ENCODE measurements around the gene CYP2W1. TPM values are rescaled to one million over a fixed set of nuclear protein-coding genes. Genes with fewer than 3 reads are reported as not detected.

The CYP2W1 gene
- total and polyA plus RNA-seq, 10 of the 15 experiments (the other 5 are each of a cell fraction or from before 2014, with no cell fraction given) = not detected

DNA sequence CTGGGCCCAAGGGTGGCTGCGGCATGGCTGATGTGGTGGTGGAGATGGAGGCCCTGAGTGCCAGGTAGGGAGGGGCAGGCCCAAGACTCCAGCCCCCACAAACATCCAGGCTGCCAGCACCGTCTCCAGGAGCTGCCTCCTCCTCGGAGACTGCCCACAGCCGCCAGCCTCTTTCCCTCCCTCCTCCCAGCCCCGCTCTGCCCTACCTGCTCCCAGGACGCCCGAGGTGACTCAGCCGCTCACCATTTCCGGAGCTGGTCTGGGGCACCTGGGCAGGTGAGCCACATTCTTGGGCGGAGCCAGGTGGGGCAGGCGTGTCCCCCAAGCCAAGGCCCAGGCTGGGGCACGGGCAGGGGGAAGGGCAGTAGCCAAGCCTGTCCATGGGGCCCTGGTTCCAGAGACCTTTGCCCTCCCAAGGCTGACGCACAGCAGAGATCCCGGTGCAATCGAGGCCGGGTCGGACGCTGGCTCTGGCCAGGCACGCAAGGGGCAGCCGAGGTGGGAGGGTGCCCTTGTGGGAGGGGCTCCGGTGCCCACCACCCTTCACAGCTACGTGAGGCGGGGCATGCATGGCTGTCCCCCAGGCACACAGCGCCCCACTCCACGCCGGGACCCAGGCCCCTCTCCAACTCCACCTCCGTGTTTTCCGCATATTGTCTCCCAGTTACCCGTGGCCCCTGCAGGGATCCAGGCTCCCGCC lies 37.3 kb upstream of the CYP2W1 start:
- ChIA-PET SMC1A (ENCODE audit: uncharacterized antibody, unreplicated experiment) (no interaction called here), RAD21 (ENCODE audit: unreplicated experiment) (no interaction called here), POLR2A (no interaction called here), CTCF (no interaction called here)
- Histone ChIP-seq H3K9me3 (replicated peaks; ENCODE audit: control insufficient read depth, insufficient read depth, low read length) (peaks cover 7% of the 10 kb centered on the region; the same call in 2 of the 3 replicates), H3K79me2 (ENCODE audit: control insufficient read depth, insufficient read depth, low read length) (peaks cover 17% of the 10 kb centered on the region), H3K4me1 (ENCODE audit: control insufficient read depth, insufficient read depth, low read length) (peaks cover 15% of the 10 kb centered on the region), H3K36me3 (ENCODE audit: control insufficient read depth in 2 of 2, insufficient read depth in 2 of 2, low read length in 1 of 2) (no peaks in the 10 kb centered on the region; a peak in 1 of 4 replicates), H3K4me2 (ENCODE audit: control insufficient read depth, insufficient read depth) (no peak overlapping the region), H2AFZ (ENCODE audit: control insufficient read depth, low read depth, low read length) (no peak overlapping the region), H3K4me3 (no peak overlapping the region), H3K9ac (ENCODE audit: control insufficient read depth, insufficient read depth, low read length) (no peak overlapping the region), H3K27ac (ENCODE audit: control insufficient read depth, insufficient read depth) (no peak overlapping the region), H4K20me1 (ENCODE audit: control insufficient read depth, insufficient read depth) (no peaks in the 10 kb centered on the region), H3K27me3 (replicated peaks in 1 of 2; ENCODE audit: control insufficient read depth in 2 of 2, insufficient read depth in 2 of 2, low read length in 1 of 2) (no peaks in the 10 kb centered on the region)
- DNase-seq (ENCODE audit: low read depth, low spot score) = no peak
- FAIRE-seq = no peak
- no TSS peak for BruUV-seq (replicated peaks)
- 95% methylated on average over 17 of the region's 30 CpGs for WGBS (ENCODE audit: insufficient coverage, insufficient replicate concordance, low lambda C conversion rate, missing lambda C conversion rate)
- intact Hi-C loops (cut with micrococcal nuclease; ENCODE audit: unreplicated experiment) (no loop called here), in situ Hi-C loops (cut with MboI) (no loop called here)
- TF ChIP-seq SP1 (IDR thresholded peaks at IDR 0.05; ENCODE audit: low read depth, low read length) = no peak
- ATAC-seq = no peak

DNA sequence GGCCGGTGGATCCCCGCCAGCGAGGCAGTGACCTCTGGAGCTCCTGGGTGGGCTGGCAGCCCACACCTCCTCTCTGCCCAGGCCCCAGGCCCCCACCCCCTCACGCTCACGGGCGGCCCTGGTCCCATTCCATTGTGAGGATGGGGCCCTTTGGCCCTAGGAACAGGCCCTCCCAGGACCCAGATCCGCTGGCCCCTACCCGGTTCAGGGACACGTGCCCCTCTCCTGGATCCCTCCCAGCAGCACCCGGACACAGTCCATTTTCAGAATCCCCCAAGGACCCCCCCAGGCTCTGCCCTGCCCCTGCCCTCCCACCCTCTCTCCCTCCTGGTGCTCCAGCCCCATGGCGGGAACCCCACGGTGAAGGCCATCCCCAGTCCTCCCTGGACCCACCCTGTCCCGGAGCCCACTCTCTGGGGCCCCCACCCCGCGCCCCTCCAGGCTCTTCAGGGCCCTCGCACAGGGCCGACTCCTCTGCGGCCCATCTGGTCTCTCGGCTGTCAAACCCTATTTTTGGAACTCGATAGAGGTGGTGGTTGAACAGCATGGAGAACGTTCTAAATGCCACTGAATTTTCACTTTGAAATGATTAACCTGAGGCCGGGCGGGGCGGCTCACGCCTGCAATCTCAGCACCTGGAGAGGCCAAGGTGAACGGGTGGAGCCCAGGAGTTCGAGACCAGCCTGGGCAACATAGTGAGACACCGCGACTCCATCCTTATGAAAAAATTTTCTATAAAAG lies 36.6 kb upstream of the CYP2W1 start:
- ChIA-PET POLR2A (interaction anchor here (0.6 kb wide), 1 partner anchor 7 kb away, joined by 3 read pairs; no protein-coding TSS in a partner anchor), RAD21 (ENCODE audit: unreplicated experiment) (no interaction called here), CTCF (no interaction called here), SMC1A (ENCODE audit: uncharacterized antibody, unreplicated experiment) (interaction anchor here (0.6 kb wide), 1 partner anchor 33 kb away, joined by 3 read pairs; no protein-coding TSS in a partner anchor)
- H3K4me2 ChIP-seq (ENCODE audit: control insufficient read depth, insufficient read depth) = no peak overlapping the region
- no peak overlapping the region for H2AFZ ChIP-seq (ENCODE audit: control insufficient read depth, low read depth, low read length)
- H3K36me3 ChIP-seq (ENCODE audit: control insufficient read depth in 2 of 2, insufficient read depth in 2 of 2, low read length in 1 of 2) = no peaks in the 10 kb centered on the region; a peak in 1 of 4 replicates
- no peak overlapping the region for H3K4me3 ChIP-seq
- in situ Hi-C loops (cut with MboI) (no loop called here), intact Hi-C loops (cut with micrococcal nuclease; ENCODE audit: unreplicated experiment) (no loop called here)
- DNase-seq (ENCODE audit: low read depth, low spot score) (no peak), ATAC-seq (no peak), FAIRE-seq (no peak)
- H3K27ac ChIP-seq (ENCODE audit: control insufficient read depth, insufficient read depth) = no peak overlapping the region
- peaks cover 20% of the 10 kb centered on the region for H3K79me2 ChIP-seq (ENCODE audit: control insufficient read depth, insufficient read depth, low read length)
- no peaks in the 10 kb centered on the region for H3K27me3 ChIP-seq (replicated peaks in 1 of 2; ENCODE audit: control insufficient read depth in 2 of 2, insufficient read depth in 2 of 2, low read length in 1 of 2)
- peaks cover 15% of the 10 kb centered on the region for H3K4me1 ChIP-seq (ENCODE audit: control insufficient read depth, insufficient read depth, low read length)
- 79% methylated on average over 24 of the region's 29 CpGs for WGBS (ENCODE audit: insufficient coverage, insufficient replicate concordance, low lambda C conversion rate, missing lambda C conversion rate)
- no peaks in the 10 kb centered on the region for H4K20me1 ChIP-seq (ENCODE audit: control insufficient read depth, insufficient read depth)
- peaks cover 5% of the 10 kb centered on the region; the same call in 2 of the 3 replicates for H3K9me3 ChIP-seq (replicated peaks; ENCODE audit: control insufficient read depth, insufficient read depth, low read length)
- no peak for TF ChIP-seq ZNF207 (IDR thresholded peaks at IDR 0.05; ENCODE audit: borderline replicate concordance)
- TF ChIP-seq MEF2B (IDR thresholded peaks at IDR 0.05; ENCODE audit: partially characterized antibody, poor library complexity, severe bottlenecking) = no peak
- TF ChIP-seq E4F1 (IDR thresholded peaks at IDR 0.05; ENCODE audit: borderline replicate concordance, partially characterized antibody) = no peak
- TF ChIP-seq ZZZ3 (IDR thresholded peaks at IDR 0.05; ENCODE audit: control insufficient read depth, insufficient read length, low read depth) = no peak
- TF ChIP-seq NR2C1 (IDR thresholded peaks at IDR 0.05) = no peak
- H3K9ac ChIP-seq (ENCODE audit: control insufficient read depth, insufficient read depth, low read length) = no peak overlapping the region
- no TSS peak for BruUV-seq (replicated peaks)
